CD4-positive, alpha-beta T cell treated with Interleukin-2 at 100 ng/mL for 4 hours (primary cell): ENCODE data around the gene ZSCAN21.

Source experiments
- DNase-seq: peaks from one replicate; pipeline ENCODE4 v3.0.0-alpha.2; 2020; ENCODE audit warnings: low spot score

ZSCAN21 gene

GRCh38 chr7:100100420-100101015 is 50.9 kb downstream of the ZSCAN21 start:
- DNase-seq = peak; percentile 85

- peak; percentile 97 for DNase-seq
Measured at GRCh38 chr7:100101016-100101862, 51.7 kb downstream of the ZSCAN21 start, which contains the start of the genes AP4M1 and MCM7. TSS of gene AP4M1 (plus strand) at chr7:100101643. CDS start at chr7:100101715, 72 bp downstream. TSS of gene MCM7 (minus strand) at chr7:100101397. CDS start at chr7:100101294, 103 bp downstream.

DNA sequence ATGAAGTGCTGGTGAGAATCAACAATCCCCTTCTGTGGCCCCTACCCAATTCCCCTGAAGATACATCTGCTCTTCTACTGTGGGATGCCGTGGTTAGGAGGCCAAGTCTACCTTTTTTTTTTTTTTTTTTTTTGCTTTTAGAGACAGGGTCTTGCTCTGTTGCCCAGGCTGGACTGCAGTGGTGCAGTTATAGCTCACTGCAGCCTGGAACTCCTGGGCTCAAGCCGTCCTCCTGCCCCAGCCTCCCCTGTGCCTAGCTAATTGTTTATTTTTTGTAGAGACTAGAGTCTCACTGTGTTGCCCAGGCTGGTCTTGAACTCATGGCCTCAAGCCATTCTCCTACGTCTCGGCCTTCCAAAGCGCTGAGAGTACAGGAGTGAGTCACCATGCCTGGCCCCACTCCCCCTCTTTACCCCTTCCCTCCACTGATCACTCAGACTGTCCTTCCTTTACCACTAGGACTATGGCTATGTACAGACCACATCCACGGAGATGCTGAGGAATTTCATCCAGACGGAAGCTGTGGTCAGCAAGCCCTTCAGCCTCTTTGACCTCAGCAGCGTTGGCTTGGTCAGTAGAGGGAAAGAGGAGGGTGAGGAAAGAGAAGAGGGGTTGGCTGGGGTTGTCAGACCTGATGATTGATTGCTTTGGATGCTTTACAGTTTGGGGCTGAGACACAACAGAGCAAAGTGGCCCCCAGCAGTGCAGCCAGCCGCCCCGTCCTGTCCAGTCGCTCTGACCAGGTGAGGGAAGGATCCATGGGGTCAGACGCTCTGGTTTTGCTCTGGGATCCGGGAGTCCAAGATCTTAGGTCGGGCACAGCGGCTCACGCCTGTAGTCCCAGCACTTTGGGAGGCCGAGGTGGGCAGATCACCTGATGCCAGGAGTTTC is 53.6 kb downstream of the ZSCAN21 start:
- DNase-seq = no peak

- DNase-seq = no peak
Measured at GRCh38 chr7:100105534-100105933, 56.0 kb downstream of the ZSCAN21 start.

DNA sequence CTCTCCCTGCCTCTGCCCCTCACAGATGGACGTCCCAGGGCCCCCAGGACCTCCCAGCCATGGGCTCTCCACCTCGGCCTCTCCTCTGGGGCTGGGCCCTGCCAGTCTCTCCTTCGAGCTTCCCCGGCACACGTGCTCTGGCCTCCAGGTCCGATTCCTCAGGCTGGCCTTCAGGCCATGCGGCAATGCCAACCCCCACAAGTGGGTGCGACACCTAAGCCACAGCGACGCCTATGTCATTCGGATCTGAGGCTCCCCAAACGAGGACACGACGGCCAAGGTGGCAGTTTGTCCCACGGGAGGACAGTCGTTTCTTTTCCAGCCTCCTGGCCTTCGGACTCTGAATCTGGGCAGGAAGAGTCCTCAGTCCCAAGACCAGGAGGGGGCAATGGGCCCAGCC is 57.1 kb downstream of the ZSCAN21 start:
- no peak for DNase-seq

GRCh38 chr7:100107125-100107737 is 57.7 kb downstream of the ZSCAN21 start:
- DNase-seq = no peak

DNA sequence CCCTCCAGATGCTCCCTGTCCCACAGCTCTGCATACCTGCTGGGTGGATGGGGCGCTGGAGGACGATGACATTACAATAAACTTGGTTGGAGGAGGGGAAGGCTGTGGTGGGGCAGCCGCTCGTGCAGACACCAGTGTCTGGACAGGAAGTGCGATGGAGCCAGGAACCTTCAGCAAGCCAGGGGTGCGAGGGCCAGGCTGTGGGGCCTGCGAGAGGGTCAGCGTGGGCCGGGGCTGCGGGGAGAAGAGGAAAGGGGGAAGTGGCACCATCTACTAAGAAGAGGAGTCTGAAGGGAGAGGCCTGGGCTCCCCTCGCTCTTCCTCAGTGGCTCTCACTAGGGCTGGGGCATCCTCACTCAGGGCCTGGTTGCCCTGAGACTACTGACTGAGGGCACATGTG is 58.3 kb downstream of the ZSCAN21 start:
- no peak for DNase-seq

DNA sequence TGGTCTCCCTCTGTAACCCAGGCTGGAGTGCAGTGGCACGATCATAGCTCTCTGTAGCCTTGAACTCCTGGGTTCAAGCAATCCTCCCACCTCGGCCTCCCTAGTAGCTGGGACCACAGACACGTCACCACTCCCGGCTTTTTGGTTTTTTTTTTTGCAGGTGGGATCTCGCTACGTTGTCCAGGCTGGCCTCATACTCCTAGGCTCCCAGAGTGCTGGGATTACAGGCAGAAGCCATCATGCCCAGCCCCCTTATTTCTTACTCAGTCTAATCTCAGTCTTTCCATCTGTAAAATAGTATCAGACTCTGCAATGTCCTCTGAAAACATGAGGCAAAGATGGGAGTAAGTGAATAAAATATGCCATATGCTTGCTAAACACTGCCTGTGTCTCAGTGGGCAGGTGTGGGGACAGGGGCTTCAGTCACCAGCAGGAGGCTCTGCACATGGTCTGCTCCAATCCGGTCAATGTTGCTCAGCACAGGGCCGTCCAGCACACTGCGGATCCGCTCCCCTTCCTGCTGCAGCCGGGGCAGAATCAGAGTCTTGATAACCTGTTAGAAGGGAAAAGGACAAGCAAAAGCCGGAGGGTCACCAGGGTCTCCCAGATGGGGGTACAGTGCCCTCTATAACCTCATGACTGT is 60.1 kb downstream of the ZSCAN21 start:
- no peak for DNase-seq

GRCh38 chr7:100111156-100111555 is 61.6 kb downstream of the ZSCAN21 start:
- no peak for DNase-seq

GRCh38 chr7:100111914-100112313 is 62.3 kb downstream of the ZSCAN21 start:
- no peak for DNase-seq
